GM21576 (cell line): ENCODE measurements around the gene FGA.

Experiments used
- ATAC-seq: cut with Tn5 transposase; IDR thresholded peaks from one replicate; pipeline ENCODE4 v1.9.1; 2021; ENCODE audit warnings: mild to moderate bottlenecking, moderate library complexity; ENCODE audit not compliant: unreplicated experiment

Gene FGA

GRCh38 chr4:154583230-154583629 lies 7.3 kb downstream of the FGA start:
- no peak for ATAC-seq

- ATAC-seq = no peak
These were observed 7.8 kb downstream of the FGA start for GRCh38 chr4:154582723-154583122.

GRCh38 chr4:154579927-154580326 lies 10.6 kb downstream of the FGA start:
- no peak for ATAC-seq

GRCh38 chr4:154578919-154579318 lies 11.6 kb downstream of the FGA start:
- no peak for ATAC-seq

GRCh38 chr4:154577324-154577723 lies 13.2 kb downstream of the FGA start:
- no peak for ATAC-seq

- ATAC-seq = no peak
These were observed 16.2 kb downstream of the FGA start for GRCh38 chr4:154574311-154574710.

GRCh38 chr4:154573190-154573870 lies 17.2 kb downstream of the FGA start:
- ATAC-seq = no peak

GRCh38 chr4:154569584-154569983 lies 21.0 kb downstream of the FGA start:
- ATAC-seq = no peak

GRCh38 chr4:154569028-154569427 lies 21.5 kb downstream of the FGA start:
- no peak for ATAC-seq

GRCh38 chr4:154566639-154567204 lies 23.8 kb downstream of the FGA start:
- no peak for ATAC-seq

- ATAC-seq = no peak
These were observed 24.8 kb downstream of the FGA start for GRCh38 chr4:154565704-154566103.

GRCh38 chr4:154564311-154564710 lies 26.2 kb downstream of the FGA start:
- ATAC-seq = no peak

GRCh38 chr4:154562697-154563254 lies 27.8 kb downstream of the FGA start, which contains the start of gene FGB:
Gene FGB (plus strand): TSS chr4:154563011. CDS start chr4:154563019, 8 bp downstream.
- ATAC-seq = no peak

GRCh38 chr4:154560824-154561231 lies 29.7 kb downstream of the FGA start:
- ATAC-seq = no peak

- ATAC-seq = no peak
These were observed 30.1 kb downstream of the FGA start for GRCh38 chr4:154560419-154560801.

- peak; percentile 85 for ATAC-seq
These were observed 30.8 kb downstream of the FGA start for GRCh38 chr4:154559494-154560418.

- peak; percentile 25 for ATAC-seq
These were observed 31.4 kb downstream of the FGA start for GRCh38 chr4:154559141-154559493.

GRCh38 chr4:154551872-154552686 lies 38.5 kb downstream of the FGA start:
- peak; percentile 45 for ATAC-seq

GRCh38 chr4:154549894-154550790 lies 40.4 kb downstream of the FGA start, which contains the start of gene PLRG1:
Gene PLRG1 (minus strand): TSS chr4:154550400. CDS start chr4:154550308, 92 bp downstream.
- peak; percentile 98 for ATAC-seq
